ENCODE data around the gene SLIT3. TPM values are rescaled to one million over a fixed set of nuclear protein-coding genes. Genes with fewer than 3 reads are reported as not detected.
"Not testable (repeated sequence)": the region's sequence is repeated elsewhere in the genome, so short reads cannot be mapped to it uniquely, and the experiment has no call there.

Gene SLIT3
- polyA plus RNA-seq, 4 donors: 46.4 to 82.0 (median 57.9) TPM

DNA sequence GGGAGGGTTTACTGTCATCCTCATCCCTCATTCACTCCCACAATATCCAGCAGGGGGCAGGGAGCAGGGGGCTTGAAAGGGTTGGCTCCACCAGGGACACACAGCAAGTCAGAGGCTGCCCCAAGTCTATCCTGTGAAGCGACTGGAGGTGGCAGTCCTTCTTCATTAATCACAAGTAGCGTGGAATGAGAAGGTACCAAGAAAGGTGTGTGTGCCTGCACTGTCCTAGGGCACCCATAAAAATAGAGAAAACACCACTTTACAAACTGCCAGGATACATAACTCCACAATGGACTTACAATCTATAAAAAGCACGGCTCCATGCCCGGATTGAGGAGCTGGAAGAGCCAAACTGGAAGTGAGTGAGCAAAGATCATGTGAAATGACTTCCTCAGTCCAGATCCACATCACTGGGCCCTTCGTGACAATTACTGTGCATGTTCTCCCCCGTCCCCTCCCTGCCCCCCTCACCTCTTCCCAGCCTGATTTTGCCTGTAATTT, 183.9 kb downstream of the SLIT3 start:
- DNase-seq (ENCODE audit: low read depth in 4 of 4, low spot score in 3 of 4): no peak

DNA sequence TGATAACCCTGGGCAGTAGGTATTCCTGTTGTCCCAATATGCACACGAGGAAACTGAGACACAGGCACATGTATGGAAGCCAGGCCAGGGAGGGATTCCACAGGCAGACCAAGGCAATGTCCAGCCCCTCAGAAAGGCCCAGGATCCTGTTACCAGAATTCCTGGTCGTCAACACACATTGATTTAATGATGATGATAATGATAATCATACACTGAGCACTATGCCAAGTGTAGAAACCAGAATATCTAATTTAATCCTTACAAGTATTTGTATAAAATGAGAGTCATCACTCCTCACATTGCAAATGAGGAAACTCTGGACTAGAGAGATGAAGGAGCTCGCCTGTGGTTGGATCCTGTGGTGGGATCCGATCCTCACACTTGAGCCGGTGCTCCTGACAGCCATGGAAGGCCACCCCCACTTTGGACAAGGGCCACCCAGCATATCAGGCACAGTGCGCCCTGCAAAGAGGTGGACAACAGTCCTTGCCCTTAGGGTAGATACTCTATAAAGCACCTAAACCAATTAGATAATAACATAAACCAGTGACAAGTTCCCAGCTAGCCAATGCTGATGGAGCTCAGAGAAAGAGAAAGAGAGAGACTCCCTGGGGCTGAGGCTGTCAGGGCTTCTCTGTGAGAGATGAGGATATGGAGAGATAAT, 185.3 kb downstream of the SLIT3 start:
- DNase-seq (ENCODE audit: low read depth in 4 of 4, low spot score in 3 of 4): no peak

DNA sequence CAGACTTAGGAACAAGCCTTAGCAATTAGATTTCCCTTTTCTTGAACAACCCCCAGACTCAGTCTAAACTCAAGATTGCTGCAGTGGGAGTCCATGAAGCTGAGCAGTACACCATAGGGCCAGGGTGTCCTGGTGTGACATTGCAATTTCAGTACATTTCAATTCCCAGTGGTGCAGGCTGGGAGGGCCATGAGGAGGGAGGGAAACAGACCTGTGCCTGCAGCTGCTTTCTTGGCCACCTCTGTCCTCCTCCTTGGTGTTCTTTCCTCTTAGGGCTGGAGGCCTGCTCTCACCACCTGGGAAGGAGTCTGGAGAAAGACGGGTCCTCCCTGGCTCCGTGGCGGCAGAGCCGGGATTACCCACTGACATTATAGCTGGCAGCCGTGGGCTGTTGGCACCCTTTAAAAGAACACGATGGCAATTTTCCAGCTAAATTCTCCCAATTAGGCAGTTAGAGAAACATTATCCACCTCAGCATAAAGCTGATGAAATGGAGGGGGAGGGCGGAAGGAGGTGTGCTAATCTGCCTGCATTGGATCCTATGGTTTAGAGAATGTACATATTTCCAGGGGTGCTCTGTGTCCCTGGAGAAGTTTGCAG, 186.4 kb downstream of the SLIT3 start:
- DNase-seq (ENCODE audit: low read depth in 4 of 4, low spot score in 3 of 4): no peak

DNA sequence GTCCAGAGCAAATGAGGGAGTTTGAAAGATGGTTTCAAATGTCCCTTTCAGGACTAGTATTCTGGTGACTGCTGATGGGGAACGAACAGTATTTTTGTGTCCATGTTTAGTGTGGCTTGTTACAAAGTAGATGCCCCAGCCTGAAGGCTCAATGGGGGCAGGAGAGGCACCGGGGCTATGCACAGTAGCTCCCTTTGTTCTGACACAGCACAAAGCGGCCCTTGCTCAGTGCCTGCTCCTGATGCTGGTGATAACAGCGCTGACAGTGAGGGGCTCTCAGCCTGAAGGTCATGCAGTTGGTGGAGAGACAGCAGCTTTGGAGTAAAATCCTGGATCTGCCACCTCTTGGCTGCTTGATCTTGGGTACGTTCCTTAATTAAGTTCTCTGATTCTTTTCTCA, 188.9 kb downstream of the SLIT3 start:
- DNase-seq (ENCODE audit: low read depth in 4 of 4, low spot score in 3 of 4): no peak

DNA sequence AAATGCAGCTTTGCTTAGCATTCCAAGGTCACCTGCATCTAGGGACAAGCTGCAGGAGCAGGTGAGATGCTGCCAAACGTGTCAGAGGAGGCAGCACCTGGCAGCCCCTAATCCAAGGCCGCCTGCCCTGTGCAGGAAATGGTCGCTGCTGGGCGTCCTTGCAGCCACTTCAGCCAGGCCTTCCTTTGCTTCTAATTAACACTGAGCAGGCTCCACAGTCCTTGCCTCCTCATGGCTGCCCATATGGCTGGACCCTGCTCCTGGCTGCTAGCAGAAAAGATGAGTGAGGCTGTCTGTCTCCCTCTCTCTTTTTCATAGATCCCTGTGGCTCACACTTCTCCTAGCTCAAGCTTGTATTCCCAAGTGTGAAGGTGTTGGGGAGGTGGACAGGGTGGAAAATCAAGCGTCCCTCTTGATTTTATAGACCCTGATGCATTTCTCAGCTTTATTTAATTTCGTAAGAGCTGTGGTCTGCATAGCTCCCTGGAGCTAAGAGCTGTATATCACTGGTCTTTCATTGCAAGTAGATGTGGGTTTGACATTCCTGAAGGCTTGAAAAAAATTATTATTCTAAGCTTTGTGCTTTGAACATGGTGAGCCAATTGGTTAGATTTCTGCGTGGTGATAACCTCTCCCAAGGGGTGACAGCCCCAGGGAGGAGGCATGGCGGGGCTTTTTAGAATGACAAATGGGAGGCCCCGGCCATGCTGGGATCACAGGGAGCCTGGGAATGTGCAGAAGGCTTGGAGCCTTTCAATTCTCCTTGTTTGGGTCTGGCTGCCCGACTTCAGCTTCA, 193.8 kb downstream of the SLIT3 start:
- peak in 1 of 4 donors; percentile 18 for DNase-seq (ENCODE audit: low read depth in 4 of 4, low spot score in 3 of 4)

DNA sequence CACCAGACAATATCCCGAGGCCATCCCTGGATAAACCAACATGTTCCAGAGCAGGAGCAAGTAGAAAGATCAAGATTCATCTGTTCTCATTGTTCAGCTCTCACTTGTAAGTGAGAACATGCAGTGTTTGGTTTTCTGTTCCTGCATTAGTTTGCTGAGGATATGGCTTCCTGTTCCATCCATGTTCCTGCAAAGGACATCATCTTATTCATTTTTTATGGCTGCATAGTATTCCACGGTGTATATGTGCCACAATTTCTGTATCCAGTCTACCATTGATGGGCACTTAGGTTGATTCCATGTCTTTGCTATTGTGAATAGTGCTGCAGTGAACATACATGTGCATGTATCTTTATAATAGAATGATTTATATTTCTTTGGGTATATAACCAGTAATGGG, 195.4 kb downstream of the SLIT3 start:
- DNase-seq (ENCODE audit: low read depth in 4 of 4, low spot score in 3 of 4): not testable (repeated sequence)

DNA sequence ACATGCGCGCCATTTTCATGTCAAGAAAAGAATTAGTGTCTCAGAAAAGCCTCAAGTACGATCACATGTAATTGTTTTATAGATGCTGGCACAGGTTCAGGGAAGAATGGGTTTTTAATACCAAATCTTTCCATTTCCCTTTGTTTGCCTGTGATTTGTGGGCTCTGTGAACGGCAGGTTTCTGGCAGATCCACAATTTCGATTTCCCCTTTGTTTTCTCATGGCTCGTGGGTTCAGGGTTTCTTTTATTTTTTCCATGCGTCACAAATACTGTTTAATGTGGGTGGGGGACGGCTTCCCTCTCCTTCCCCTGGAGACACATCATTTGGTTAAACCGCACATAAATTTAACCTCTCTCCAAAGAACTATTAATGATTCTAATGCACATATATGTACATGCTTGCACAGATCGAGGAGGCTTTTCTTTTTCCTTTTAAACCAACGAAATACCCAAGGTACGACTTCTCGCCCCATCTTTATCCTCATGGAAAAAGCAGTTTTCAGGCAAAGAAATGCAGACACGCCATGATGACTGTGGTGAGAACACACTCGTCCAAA, 195.9 kb downstream of the SLIT3 start:
- DNase-seq (ENCODE audit: low read depth in 4 of 4, low spot score in 3 of 4): no peak

DNA sequence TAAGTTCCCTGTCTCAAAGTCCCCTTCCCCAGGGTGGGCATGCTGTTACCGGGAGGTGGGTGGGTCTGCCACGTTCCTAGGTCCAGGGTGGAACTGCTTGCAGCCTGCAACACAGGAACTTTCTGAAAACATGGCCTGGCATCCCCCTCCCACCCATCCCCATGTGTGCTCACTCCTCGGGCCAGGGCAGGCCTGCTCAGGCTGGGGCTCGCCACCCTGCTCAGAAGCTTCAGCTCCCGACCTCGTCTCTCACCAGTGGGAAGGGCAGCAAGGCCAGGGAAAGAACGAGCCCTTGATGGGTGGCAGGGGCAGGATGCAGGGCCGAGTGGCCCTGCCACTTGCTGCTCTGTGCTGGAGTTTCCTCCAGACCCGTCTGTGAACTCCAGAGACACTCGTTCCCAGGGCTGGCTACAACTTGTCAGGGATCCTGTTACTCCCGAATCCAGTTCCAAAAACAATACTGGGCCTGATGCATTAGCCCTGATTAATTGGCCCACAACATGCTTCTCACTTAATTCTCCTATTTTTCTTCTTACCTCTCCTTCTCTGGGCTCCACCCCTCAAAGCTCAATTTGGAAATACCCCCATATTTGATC, 197.3 kb downstream of the SLIT3 start:
- no peak for DNase-seq (ENCODE audit: low read depth in 4 of 4, low spot score in 3 of 4)

DNA sequence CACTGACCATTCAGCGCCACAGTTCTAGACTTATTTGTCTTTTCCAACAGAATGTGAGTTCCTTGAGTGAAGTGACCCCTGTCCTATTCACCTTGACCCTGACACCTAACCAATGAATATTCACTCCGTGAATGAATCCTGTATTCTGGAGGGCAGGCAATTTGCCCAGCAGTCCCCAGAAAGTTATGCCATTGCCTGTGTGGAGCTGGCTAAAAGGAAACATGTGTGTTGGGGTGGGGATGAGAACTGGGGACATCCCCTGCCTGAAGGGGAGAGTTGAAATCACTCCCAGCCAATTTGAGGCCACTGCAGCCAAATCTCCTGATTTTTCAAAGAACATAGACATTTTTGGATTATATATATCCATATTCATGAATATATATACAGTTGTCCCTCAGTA, 199.0 kb downstream of the SLIT3 start:
- no peak for DNase-seq (ENCODE audit: low read depth in 4 of 4, low spot score in 3 of 4)

DNA sequence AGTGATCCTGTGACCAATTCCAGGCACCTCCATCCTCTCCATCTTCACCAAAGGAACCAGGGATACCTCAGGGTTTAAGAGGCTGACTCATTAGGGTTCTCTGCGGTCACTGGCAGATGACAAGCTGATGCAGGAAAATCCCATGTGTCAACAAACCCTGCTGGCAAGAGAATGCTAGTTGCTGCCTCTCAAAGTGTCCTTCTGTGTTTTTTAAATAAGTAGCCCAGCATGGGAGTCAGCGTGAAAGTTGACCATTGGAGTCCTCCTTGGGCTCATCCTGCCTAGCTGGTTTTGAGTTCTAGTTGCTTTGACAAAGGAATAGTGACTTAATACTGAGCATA, 200.2 kb downstream of the SLIT3 start:
- no peak for DNase-seq (ENCODE audit: low read depth in 4 of 4, low spot score in 3 of 4)

DNA sequence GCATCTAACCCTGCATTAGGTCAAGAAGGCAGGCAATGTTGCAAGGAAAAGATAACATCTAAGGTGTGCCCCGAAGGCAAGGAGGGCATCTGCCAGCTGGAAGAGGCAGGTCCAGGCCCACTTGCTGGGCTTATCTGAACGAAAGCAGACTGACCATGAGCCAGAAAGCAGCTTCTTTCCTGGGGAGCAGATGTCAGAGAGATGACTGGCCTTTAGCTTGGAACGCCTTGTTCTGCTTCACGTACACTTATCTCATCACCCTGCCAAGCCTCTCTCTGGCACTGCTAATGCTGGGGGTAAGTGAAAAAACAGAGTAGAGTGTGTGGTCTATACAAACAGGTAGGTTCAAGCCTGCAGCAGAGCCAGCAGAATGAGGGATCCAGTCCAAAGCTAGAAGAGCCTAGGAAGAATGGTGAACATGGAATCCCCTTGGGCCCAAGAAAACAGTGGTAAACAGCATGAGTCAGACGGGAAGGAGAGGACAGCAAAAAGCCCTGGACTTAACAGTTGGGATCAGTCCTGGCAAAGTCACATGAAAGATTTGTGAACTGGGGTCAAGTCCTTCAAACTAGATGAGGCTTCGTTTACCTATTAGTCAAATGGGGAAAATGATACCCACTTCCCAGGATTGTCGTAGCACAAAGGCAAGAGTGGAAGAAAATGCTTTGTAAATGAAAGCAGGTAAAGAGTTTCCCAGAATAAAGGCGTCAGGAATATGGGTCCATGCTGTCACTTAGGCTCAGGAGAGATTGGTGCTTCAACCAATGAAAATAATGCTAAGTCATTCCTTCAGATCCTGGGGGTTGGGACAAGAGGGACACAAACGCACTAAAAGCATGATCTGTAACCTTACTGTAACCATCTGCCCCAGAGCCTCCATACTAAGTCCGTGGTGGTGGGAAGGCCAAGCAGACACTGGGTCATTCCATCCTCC, 200.9 kb downstream of the SLIT3 start:
- DNase-seq (ENCODE audit: low read depth in 4 of 4, low spot score in 3 of 4): no peak

DNA sequence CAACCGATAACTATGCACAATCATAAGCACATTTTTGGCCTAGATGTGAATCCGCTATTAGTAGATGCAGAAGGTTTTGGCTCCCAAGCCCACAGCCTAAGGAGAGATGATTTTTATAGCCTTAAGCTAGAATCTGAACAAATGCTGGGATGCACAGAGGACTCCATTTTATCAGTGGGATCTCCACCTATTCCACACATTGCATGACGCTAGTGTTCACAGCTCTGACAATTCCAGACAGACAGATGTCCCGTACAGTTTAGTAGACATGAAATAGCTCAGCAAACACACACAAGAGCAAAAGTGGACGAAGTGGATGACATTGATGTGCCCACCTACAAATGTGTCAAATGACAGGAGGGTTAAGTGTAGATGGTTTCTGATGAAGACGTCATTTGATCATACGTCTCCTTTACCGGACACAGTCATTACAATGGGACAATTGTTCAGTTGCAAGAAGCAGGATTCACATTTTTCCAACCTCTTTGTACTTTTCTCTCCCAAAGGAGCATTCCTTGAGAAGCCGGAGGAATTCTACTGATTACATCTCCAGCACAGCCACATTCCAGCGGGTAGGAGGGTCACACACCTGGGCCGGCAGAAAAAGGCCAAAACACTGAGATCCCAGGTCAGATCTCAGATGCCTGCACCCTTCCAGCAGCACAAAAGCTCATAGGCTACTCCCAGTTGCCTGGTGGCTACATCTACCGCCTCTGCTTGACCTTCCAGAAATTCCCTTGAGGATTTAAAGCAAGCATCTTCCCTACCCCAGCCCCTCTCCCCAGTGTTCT, 202.4 kb downstream of the SLIT3 start:
- no peak for DNase-seq (ENCODE audit: low read depth in 4 of 4, low spot score in 3 of 4)

DNA sequence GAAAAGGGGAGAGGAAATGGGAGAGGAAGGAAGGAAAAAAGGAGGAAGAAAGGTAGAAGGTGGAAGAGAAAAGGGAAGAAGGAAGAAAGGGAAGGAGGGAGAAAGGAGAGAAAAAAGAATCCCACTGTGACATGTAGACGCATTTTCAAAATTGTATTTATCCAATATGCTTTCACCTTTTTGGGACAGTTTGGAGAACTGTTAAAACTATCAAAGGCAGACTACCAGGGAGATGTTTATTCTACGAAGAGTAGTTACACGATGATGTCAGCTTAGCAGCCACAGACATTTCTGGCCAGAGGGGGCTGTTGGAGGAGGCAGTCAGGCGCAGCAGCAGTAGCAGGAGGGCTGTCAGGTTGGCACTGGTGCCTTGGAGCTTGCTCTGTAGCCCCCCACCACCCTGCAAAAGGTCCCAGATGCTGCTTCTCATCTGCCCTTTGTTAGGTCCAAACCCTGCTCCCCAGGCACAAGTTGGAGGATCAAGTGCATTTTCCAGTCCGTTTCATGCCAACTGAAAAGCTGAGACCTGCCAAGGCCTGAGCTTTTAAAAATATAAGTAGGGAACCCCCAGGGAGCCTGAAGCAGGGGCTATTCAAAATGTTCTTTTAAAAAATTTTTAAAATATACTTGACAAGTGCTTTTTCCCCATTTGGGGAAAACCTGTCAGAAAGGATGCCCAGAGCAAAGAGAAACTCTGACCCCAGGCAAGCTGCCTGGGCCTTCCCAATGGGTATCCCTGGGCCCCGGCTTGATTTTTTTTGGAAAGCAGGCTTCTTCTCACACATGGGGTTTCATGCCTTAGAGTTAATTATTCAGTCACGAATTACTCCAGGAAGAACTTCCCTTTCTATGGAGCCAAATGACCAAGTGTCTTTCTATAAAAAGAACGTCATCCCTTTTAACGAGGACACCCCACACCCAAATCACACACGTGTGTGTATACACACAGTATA, 203.3 kb downstream of the SLIT3 start:
- no peak for DNase-seq (ENCODE audit: low read depth in 4 of 4, low spot score in 3 of 4)

DNA sequence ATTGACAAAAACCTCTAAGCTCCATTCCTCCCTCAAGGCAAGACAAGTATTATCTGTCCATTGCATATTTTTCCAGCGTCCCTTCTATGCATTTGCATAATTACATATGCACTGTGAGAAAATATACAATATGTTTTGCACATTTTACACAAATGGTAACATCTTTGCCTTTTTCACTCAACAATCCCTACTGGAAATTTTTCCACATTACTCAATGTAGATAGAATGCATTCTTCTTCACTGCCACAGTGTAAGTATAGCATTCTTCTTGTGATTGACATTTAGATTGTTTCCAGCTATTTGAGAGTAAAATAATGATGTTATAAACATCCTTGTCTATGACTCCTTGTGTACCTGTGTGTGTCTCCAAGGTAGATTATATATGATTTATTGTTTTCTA, 205.0 kb downstream of the SLIT3 start:
- no peak for DNase-seq (ENCODE audit: low read depth in 4 of 4, low spot score in 3 of 4)

DNA sequence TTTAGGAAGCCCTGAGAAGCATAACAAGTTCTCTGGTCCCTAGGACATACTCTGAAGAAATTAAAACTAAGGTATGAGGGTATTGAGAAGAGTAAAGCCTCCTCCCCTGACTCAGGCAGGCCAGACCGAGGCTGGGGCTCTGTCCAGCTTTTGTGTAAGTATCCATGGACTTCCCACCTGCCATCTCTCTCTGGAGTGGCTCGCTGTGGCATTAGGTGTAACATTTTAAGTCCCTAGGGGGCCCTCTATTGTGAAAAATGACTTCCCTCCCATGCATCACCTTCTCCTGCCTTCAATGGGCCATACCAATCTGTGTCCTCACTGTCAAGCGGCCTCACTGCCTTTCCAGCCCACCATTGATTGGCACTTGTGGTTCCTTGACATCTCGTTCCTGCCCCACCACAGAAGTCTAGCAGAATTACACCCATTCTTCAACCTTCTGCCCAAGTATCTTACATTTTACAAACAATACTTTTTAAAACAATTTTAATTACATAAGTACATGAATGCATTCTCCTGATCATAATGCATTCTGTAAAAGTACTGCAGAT, 205.5 kb downstream of the SLIT3 start:
- DNase-seq (ENCODE audit: low read depth in 4 of 4, low spot score in 3 of 4): no peak

DNA sequence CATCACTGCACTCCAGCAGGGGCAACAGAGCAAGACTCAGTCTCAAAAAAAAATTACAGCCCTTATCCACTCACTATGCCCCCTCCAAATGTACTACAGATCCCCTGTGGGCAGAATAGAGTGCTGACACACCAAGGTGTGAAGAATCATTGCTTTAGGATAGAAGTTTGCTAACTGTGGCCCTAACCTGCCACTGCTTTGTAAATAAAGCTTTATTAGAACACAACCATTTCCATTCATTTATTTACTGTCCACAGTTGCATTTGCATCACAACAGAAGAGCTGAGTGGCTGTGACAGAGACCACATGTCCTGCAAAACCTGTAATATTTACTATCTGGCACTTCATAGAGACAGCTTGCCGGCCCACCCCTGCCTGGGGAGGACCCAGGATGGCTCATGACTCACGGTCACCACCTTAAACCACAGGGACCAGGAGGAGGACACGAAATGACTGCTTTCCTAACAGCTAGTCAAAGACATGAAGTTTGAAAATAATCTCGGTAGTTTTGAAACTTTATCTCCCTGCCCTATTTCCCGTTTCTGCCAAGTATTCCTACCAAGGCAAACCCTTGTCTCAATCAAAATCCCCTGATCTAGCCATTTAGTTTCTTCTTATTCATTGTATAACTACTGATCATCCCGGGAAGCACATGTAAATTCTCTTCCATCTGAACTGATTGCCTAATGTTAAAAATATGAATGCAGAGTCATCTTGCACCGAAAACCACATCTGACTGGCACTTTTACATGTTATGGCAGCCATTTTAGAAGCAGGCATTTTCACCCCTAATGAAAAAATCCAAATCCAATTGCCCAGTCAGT, 206.1 kb downstream of the SLIT3 start:
- DNase-seq (ENCODE audit: low read depth in 4 of 4, low spot score in 3 of 4): no peak

DNA sequence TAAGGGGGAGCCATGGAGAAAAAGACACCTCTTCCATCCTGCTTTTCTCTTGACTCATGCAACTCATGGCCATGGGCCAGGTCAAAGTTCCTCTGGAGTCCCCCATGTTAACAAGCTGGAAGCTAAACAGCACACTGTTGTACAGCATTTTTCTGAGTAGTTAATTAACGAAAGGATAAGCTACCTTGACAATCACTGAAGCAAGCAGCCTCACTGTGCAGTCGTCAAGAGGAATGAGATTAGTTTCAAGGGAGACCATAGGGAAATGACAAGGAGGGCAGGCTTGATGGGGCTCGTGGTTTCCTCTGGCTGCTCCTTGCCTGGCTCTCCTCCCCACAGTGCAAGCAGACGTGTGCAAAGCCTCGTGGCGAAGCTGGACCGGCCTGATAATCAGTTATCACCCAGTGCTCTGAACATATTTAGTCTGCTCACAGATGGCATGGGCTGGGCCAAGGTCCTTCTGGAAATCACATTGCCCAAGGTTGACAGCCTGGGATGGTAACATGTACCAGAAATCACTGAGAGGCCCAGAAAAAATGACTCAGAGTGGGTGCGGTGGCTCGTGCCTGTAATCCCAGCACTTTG, 209.5 kb downstream of the SLIT3 start:
- peak in 1 of 4 donors; percentile 40 for DNase-seq (ENCODE audit: low read depth in 4 of 4, low spot score in 3 of 4)
